GM13977 (cell line): Measurements from ENCODE around the gene PTRH1.

ENCODE experiments used
- DNase-seq: peaks from one replicate; pipeline ENCODE4 v3.0.0; 2012; ENCODE audit warnings: low spot score
- CTCF ChIP-seq: IDR thresholded peaks from 2 replicates; pipeline ENCODE4 v1.5.1; 2012; ENCODE audit warnings: mild to moderate bottlenecking, control low read depth; ENCODE audit not compliant: insufficient read depth; ENCODE audit errors: extremely low read depth, missing control alignments
- in situ Hi-C: fragments of 300-500 bp; cut with MboI; formaldehyde crosslinking; loops from one replicate; pipeline ENCODE4 v1.12.0; 2022; ENCODE audit warnings: low sequenced_read_pairs, low pct_unique_long_range_greater_than_20kb, mixed read lengths, inconsistent platforms; ENCODE audit not compliant: unreplicated experiment

The PTRH1 gene

GRCh38 chr9:127751269-127752054, 36.0 kb upstream of the PTRH1 start:
- no peak for TF ChIP-seq CTCF
- DNase-seq, result no peak
- in situ Hi-C loops, result no loop called here

- in situ Hi-C loops, result no loop called here
- no peak for TF ChIP-seq CTCF
- no peak for DNase-seq
Measured at GRCh38 chr9:127749090-127749787, 33.8 kb upstream of the PTRH1 start.

- TF ChIP-seq CTCF, result no peak
- in situ Hi-C loops, result no loop called here
- DNase-seq, result no peak
Measured at GRCh38 chr9:127746959-127747569, 31.6 kb upstream of the PTRH1 start.

GRCh38 chr9:127744398-127745110, 29.1 kb upstream of the PTRH1 start:
- no peak for DNase-seq
- TF ChIP-seq CTCF, result no peak
- in situ Hi-C loops, result no loop called here

GRCh38 chr9:127742435-127743088, 27.1 kb upstream of the PTRH1 start:
- TF ChIP-seq CTCF, result no peak
- in situ Hi-C loops, result no loop called here
- DNase-seq, result no peak
